Osteoblast (primary cell): ENCODE measurements around the gene KIF4B. TPM values are rescaled to one million over a fixed set of nuclear protein-coding genes. Genes with fewer than 3 reads are reported as not detected.
"Not testable (repeated sequence)": the region's sequence is repeated elsewhere in the genome, so short reads cannot be mapped to it uniquely, and the experiment has no call there.

Source experiments
- DNase-seq: peaks from one replicate; pipeline ENCODE4 v3.0.0; 2011; ENCODE audit warnings: low spot score, mixed read lengths; ENCODE audit not compliant: insufficient read length; ENCODE audit errors: missing footprints
- H2AFZ ChIP-seq: 2 replicates; pipeline ENCODE4 v1.6.0; 2011; ENCODE audit warnings: mild to moderate bottlenecking, low read length
- H3K27ac ChIP-seq: 2 replicates; pipeline ENCODE4 v1.5.1; 2011; ENCODE audit warnings: mild to moderate bottlenecking, low read depth, low read length, moderate library complexity
- H3K27me3 ChIP-seq: 2 replicates; pipeline ENCODE4 v1.6.0; 2012; ENCODE audit warnings: mild to moderate bottlenecking, control low read depth, inconsistent platforms, low read length, moderate library complexity; ENCODE audit not compliant: insufficient read depth
- H3K36me3 ChIP-seq: 2 replicates; pipeline ENCODE4 v1.5.1; 2011; ENCODE audit warnings: mild to moderate bottlenecking, low read length, control low read depth, moderate library complexity; ENCODE audit not compliant: insufficient read depth
- H3K4me1 ChIP-seq: 2 replicates; pipeline ENCODE4 v1.5.1; 2011; ENCODE audit warnings: mild to moderate bottlenecking, low read length, control low read depth, moderate library complexity; ENCODE audit not compliant: insufficient read depth
- H3K4me2 ChIP-seq: 2 replicates; pipeline ENCODE4 v1.6.0; 2011; ENCODE audit warnings: mild to moderate bottlenecking, low read length; ENCODE audit not compliant: insufficient read depth
- H3K4me3 ChIP-seq: fragments of 200-600 bp; sonication (generic); 3 replicates; pipeline ENCODE4 v1.5.1; 2012; ENCODE audit warnings: mild to moderate bottlenecking, low read length, inconsistent platforms; ENCODE audit not compliant: insufficient read depth
- H3K79me2 ChIP-seq: 2 replicates; pipeline ENCODE4 v1.6.0; 2012; ENCODE audit warnings: mild to moderate bottlenecking, low read length, control low read depth, inconsistent platforms; ENCODE audit not compliant: insufficient read depth
- H3K9me3 ChIP-seq: 2 replicates; pipeline ENCODE4 v1.5.1; 2011; ENCODE audit warnings: low read depth, low read length, control low read depth
- H4K20me1 ChIP-seq: 2 replicates; pipeline ENCODE4 v1.6.0; 2012; ENCODE audit warnings: mild to moderate bottlenecking, low read length, control low read depth; ENCODE audit not compliant: insufficient read depth
- CTCF ChIP-seq: IDR thresholded peaks from 2 replicates; pipeline ENCODE4 v1.5.1; 2011; ENCODE audit warnings: mild to moderate bottlenecking, low read depth, low read length, moderate library complexity; ENCODE audit errors: extremely low read depth
- total RNA-seq: library from RNA; depleted of rRNA; stranded (reverse); fragments of >200 nt; gene quantifications from 2 replicates; pipeline ENCODE4 v1.2.3, GENCODE V29; 2012

The KIF4B gene
- total RNA-seq, 1 donor, result not detected

GRCh38 chr5:154972476-154973080, 41.0 kb upstream of the KIF4B start:
- no peak overlapping the region for H3K4me2 ChIP-seq
- peak; percentile 77 for TF ChIP-seq CTCF
- H3K4me3 ChIP-seq, result no peak overlapping the region
- no peak overlapping the region for H3K27ac ChIP-seq
- no peak for DNase-seq
- peaks cover 5% of the 10 kb centered on the region for H4K20me1 ChIP-seq
- no peaks in the 10 kb centered on the region for H3K4me1 ChIP-seq
- H3K79me2 ChIP-seq, result no peaks in the 10 kb centered on the region
- H2AFZ ChIP-seq, result no peak overlapping the region
- H3K27me3 ChIP-seq, result no peaks in the 10 kb centered on the region
- H3K9me3 ChIP-seq, result no peaks in the 10 kb centered on the region
- peaks cover 9% of the 10 kb centered on the region for H3K36me3 ChIP-seq

GRCh38 chr5:154976082-154976481, 37.5 kb upstream of the KIF4B start:
- not testable (repeated sequence) for H3K9me3 ChIP-seq, H3K27ac ChIP-seq, H3K4me3 ChIP-seq, H3K36me3 ChIP-seq, H3K27me3 ChIP-seq, H3K4me2 ChIP-seq, DNase-seq, H3K79me2 ChIP-seq, H3K4me1 ChIP-seq, H4K20me1 ChIP-seq, H2AFZ ChIP-seq

- no peak for DNase-seq
- Histone ChIP-seq H2AFZ (no peak overlapping the region), H3K4me2 (no peak overlapping the region), H3K4me3 (no peak overlapping the region), H3K36me3 (no peaks in the 10 kb centered on the region), H3K9me3 (no peaks in the 10 kb centered on the region), H3K79me2 (no peaks in the 10 kb centered on the region), H3K27ac (no peak overlapping the region), H3K27me3 (no peaks in the 10 kb centered on the region), H4K20me1 (no peaks in the 10 kb centered on the region), H3K4me1 (no peaks in the 10 kb centered on the region)
- TF ChIP-seq CTCF, result no peak
Measured at GRCh38 chr5:154977409-154977808, 36.1 kb upstream of the KIF4B start.

- H3K4me2 ChIP-seq, result not testable (repeated sequence)
Measured at GRCh38 chr5:154978294-154978693, 35.3 kb upstream of the KIF4B start.

GRCh38 chr5:154984946-154985516, 28.5 kb upstream of the KIF4B start:
- no peak overlapping the region for H2AFZ ChIP-seq

More at GRCh38 chr5:154978294-154978693, 35.3 kb upstream of the KIF4B start:
- H4K20me1 ChIP-seq, H3K79me2 ChIP-seq, H3K4me3 ChIP-seq, DNase-seq, H3K4me1 ChIP-seq, H3K27ac ChIP-seq, H2AFZ ChIP-seq, H3K9me3 ChIP-seq, H3K36me3 ChIP-seq, H3K27me3 ChIP-seq: not testable (repeated sequence)

More at GRCh38 chr5:154984946-154985516, 28.5 kb upstream of the KIF4B start:
- H3K4me2 ChIP-seq, result no peak overlapping the region
- peaks cover 9% of the 10 kb centered on the region for H3K27me3 ChIP-seq
- H3K27ac ChIP-seq, result no peak overlapping the region
- H3K9me3 ChIP-seq, result no peaks in the 10 kb centered on the region
- H3K4me3 ChIP-seq, result no peak overlapping the region
- no peak for DNase-seq
- H3K79me2 ChIP-seq, result no peaks in the 10 kb centered on the region
- no peaks in the 10 kb centered on the region for H4K20me1 ChIP-seq
- no peak for TF ChIP-seq CTCF
- no peaks in the 10 kb centered on the region for H3K36me3 ChIP-seq
- H3K4me1 ChIP-seq, result no peaks in the 10 kb centered on the region
